ENCODE measurements around the gene TLR3. TPM values are rescaled to one million over a fixed set of nuclear protein-coding genes. Genes with fewer than 3 reads are reported as not detected.
A peak's percentile ranks its signal among the peaks of the same experiment; 100 is the strongest.

TLR3 gene
- total and polyA plus RNA-seq, 2 of the 8 experiments (the other 6 are each of a cell fraction or from before 2014, with no cell fraction given), result 1.00 to 2.6 TPM

GRCh38 chr4:186081202-186081807, 12.3 kb downstream of the TLR3 start:
- Histone ChIP-seq H3K4me1 (replicated peaks in 1 of 4; ENCODE audit: control insufficient read depth in 3 of 4, insufficient read depth in 4 of 4, low read length in 3 of 4) (peaks cover 9 to 17% (median 13%) of the 10 kb centered on the region in 4 experiments), H4K5ac (ENCODE audit: insufficient read length, low read depth, low read length) (peak overlapping the region; percentile 84), H3K27me3 (replicated peaks in 1 of 4; ENCODE audit: control insufficient read depth in 3 of 4, extremely low read depth in 1 of 4, insufficient read depth in 3 of 4, low read length in 3 of 4) (no peaks in the 10 kb centered on the region), H3K4me3 (ENCODE audit: extremely low read depth in 1 of 4, insufficient read depth in 2 of 4, low read depth in 3 of 4, low read length in 4 of 4) (peak overlapping the region in 2 of 4 experiments; percentile 1 to 32; a peak in 3 of 8 replicates), H3K56ac (replicated peaks; ENCODE audit: insufficient read length, low read depth, low read length) (no peak overlapping the region), H3K23me2 (ENCODE audit: low read depth, low read length) (0 out of 2 replicates have a peak, but pooled peaks cover 5% of the 10 kb centered on the region), H3K27ac (ENCODE audit: low read depth, low read length) (peak overlapping the region; percentile 81), H3K4me2 (ENCODE audit: insufficient read depth in 1 of 2, low read depth in 2 of 2, low read length in 2 of 2) (peak overlapping the region; percentile 59 to 76), H4K91ac (replicated peaks; ENCODE audit: insufficient read length, low read length) (peak overlapping the region; percentile 98), H3K9ac (replicated peaks in 1 of 4; ENCODE audit: extremely low read depth in 1 of 4, low read depth in 3 of 4, low read length in 3 of 4) (peak overlapping the region in 2 of 4 experiments; percentile 49; a peak in 4 of 7 replicates), H2BK15ac (ENCODE audit: low read length) (0 out of 2 replicates have a peak overlapping the region, but pooled peaks have one; percentile 54), H3K36me3 (ENCODE audit: control insufficient read depth in 2 of 4, insufficient read depth in 4 of 4, low read length in 3 of 4) (no peaks in the 10 kb centered on the region), H3K18ac (ENCODE audit: extremely low read depth, low read length) (peak overlapping the region; percentile 93), H2BK12ac (ENCODE audit: low read depth, low read length) (peak overlapping the region; percentile 99), H3K4ac (replicated peaks; ENCODE audit: insufficient read length, low read depth, low read length) (peak overlapping the region; percentile 94), H2BK120ac (replicated peaks; ENCODE audit: low read depth, low read length) (peak overlapping the region; percentile 84), H4K8ac (ENCODE audit: extremely low read depth, insufficient read depth, low read length) (peak overlapping the region; percentile 91; the same call in 1 of the 2 replicates), H4K20me1 (replicated peaks in 1 of 2; ENCODE audit: control insufficient read depth in 1 of 2, insufficient read depth in 2 of 2, low read length in 2 of 2) (no peaks in the 10 kb centered on the region), H2BK20ac (ENCODE audit: low read length) (peak overlapping the region; percentile 95; the same call in 1 of the 2 replicates), H2AK5ac (ENCODE audit: low read depth, low read length) (peak overlapping the region; percentile 99), H3K79me2 (ENCODE audit: control insufficient read depth in 1 of 2, insufficient read depth in 2 of 2, low read length in 2 of 2) (no peaks in the 10 kb centered on the region), H3K9me3 (ENCODE audit: insufficient read depth in 2 of 2, low read depth in 1 of 2, low read length in 1 of 2) (no peaks in the 10 kb centered on the region), H3K79me1 (ENCODE audit: low read depth, low read length) (no peaks in the 10 kb centered on the region), H3K14ac (ENCODE audit: insufficient read length) (no peak overlapping the region), H2BK5ac (ENCODE audit: low read depth, low read length) (peak overlapping the region; percentile 96), H3K23ac (ENCODE audit: insufficient read length) (no peak overlapping the region), H2AFZ (ENCODE audit: low read length) (peak overlapping the region; percentile 71; the same call in 1 of the 2 replicates)
- CTCF ChIA-PET (ENCODE audit: partially characterized antibody), result interaction anchor here (0.6 to 5.2 kb wide), 7 partner anchors 12 to 503 kb away, joined by 3 to 40 read pairs (median 3); partner anchors contain the start of gene TLR3
- POLR2A ChIA-PET (ENCODE audit: partially characterized antibody), result interaction anchor here (0.9 to 2.5 kb wide), 4 partner anchors 10 to 26 kb away, joined by 3 to 9 read pairs (median 4); partner anchors contain the start of gene FAM149A
- DNase-seq (ENCODE audit: low read depth in 1 of 2, low spot score in 2 of 2), result peak in 1 of 2 experiments; percentile 72
- FAIRE-seq, result peak; percentile 91
- 27% methylated on average over 13 of the region's 15 CpGs; no CpG with 5 or more reads in 1 of the 2 experiments for WGBS, 2 experiments (ENCODE audit: extremely low coverage in 1 of 2, insufficient coverage in 1 of 2, insufficient read length in 1 of 2, insufficient replicate concordance in 2 of 2, low coverage in 1 of 2, low lambda C conversion rate in 2 of 2, missing lambda C conversion rate in 1 of 2)
- TF ChIP-seq NANOG (IDR thresholded peaks at IDR 0.05; ENCODE audit: insufficient read depth, low read depth, low read length, poor library complexity, severe bottlenecking), result peak; percentile 46
- peak in 1 of 2 experiments; percentile 81; a peak in 1 of 4 replicates for TF ChIP-seq HDAC2 (IDR thresholded peaks at IDR 0.05; ENCODE audit: borderline replicate concordance in 1 of 2, low read depth in 2 of 2, low read length in 2 of 2)
- TF ChIP-seq SRF (IDR thresholded peaks at IDR 0.05; ENCODE audit: low read depth, low read length), result no peak
- TF ChIP-seq TAF1 (IDR thresholded peaks at IDR 0.05; ENCODE audit: low read depth, low read length), result peak; percentile 81
- TF ChIP-seq POLR2AphosphoS5 (IDR thresholded peaks at IDR 0.05; ENCODE audit: low read depth, low read length), result peak; percentile 54; the same call in 1 of the 2 replicates
